ENCODE measurements around the gene DOK6. TPM values are rescaled to one million over a fixed set of nuclear protein-coding genes. Genes with fewer than 3 reads are reported as not detected.

The DOK6 gene
- total RNA-seq, 4 donors from 2014 or later = 0.34 to 10.8 (median 0.52) TPM

DNA sequence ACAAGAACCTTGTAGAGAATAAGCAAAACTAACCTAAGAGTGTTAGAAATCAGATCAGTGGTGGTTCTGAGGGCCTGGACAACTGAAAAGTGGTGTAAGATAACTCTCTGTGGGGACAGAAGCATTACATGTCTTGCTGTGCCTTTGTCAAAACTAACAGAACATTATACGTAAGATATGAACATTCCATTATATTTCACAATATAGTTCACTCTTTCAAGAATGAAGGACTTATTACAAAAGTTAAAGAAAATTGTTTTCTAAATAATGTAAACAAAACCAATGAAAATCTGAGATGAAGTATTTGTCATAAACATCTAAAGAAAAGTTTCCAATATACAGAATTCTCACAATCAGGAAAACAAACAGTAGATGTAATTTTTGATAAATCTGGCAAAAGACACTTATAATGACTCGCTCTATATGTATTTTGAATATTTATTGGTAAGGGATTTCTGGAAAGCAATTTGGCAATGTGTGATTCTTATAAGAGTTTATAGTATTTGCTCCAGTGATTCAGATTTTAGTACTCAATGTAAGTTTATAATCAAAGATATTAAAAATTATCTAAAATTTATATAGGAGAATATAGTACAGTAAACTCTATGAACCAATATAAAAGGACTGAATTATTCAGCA is 288.6 kb downstream of the DOK6 start:
- TF ChIP-seq, protein P1, sequence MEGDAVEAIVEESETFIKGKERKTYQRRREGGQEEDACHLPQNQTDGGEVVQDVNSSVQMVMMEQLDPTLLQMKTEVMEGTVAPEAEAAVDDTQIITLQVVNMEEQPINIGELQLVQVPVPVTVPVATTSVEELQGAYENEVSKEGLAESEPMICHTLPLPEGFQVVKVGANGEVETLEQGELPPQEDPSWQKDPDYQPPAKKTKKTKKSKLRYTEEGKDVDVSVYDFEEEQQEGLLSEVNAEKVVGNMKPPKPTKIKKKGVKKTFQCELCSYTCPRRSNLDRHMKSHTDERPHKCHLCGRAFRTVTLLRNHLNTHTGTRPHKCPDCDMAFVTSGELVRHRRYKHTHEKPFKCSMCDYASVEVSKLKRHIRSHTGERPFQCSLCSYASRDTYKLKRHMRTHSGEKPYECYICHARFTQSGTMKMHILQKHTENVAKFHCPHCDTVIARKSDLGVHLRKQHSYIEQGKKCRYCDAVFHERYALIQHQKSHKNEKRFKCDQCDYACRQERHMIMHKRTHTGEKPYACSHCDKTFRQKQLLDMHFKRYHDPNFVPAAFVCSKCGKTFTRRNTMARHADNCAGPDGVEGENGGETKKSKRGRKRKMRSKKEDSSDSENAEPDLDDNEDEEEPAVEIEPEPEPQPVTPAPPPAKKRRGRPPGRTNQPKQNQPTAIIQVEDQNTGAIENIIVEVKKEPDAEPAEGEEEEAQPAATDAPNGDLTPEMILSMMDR (IDR thresholded peaks at IDR 0.05; ENCODE audit: low read depth) = no peak

DNA sequence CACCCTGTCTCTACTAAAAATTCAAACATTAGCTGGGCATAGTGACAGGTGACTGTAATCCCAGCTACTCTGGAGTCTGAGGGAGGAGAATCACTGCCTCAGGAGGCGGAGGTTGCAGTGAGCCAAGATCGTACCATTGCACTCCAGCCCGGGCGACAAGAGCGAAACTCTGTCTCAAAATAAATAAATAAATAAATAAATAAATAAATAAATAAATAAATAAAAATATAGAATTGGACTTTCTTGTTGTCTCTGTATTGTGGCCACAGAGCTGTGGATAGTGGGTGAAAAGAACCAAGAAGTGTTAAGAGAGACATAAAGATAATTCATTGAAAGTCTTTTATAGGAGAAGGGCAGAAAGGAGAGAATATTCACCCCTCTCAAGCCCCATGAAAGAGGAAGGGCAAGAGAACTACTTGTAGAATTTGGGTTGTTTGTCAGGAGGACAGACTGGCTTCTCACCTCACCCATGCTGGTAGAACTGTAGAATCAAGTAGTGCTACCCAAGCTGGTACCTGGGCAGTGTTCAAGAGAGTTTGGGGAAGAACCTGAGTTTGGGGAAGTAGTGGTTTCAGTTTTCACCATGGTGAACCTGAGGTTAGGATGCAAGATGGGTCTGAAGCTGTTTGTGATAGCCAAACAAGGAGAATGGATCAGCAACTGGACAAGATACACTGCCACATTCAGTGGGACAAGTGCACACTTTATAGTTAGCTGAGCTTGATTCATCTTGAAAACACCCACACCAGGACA is 290.5 kb downstream of the DOK6 start:
- TF ChIP-seq, protein P1 (IDR thresholded peaks at IDR 0.05; ENCODE audit: low read depth) = no peak

DNA sequence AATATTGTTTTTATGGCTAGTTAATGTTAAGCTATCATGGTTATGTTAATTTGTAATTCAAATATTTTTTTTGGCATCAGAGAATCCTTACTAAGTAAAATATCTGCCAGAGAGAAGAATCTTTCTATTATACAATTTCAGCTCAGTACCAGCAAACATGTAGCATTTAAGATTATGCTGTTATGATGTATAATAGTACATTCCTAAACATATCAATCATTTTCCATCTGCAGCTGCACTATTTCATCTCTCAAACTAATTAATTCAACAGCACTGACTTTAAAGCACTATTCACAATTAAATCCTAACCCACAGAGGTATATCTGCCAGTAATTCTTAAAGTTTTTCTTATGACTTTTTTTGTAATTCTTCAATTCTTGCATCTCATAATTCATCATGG is 296.4 kb downstream of the DOK6 start:
- TF ChIP-seq, protein P1 (IDR thresholded peaks at IDR 0.05; ENCODE audit: low read depth) = no peak

DNA sequence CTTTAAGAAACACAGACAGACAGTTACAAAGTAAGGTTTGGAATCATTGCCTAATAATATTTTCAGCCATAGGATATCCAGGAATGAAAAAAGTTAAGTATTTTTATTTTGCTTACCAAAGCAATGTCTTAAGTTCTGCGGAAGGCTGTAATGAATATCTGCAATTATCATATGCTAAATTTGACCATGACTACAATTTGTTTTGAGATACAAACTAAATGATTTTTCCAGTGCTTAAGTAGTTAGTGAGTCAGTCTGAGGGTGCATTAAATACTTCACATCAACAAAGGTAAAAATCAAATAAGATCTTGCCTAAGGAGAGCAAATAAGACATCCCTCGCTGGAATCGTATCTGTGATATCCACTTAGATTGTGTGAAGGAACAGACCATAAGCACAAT is 297.0 kb downstream of the DOK6 start:
- TF ChIP-seq, protein P1 (IDR thresholded peaks at IDR 0.05; ENCODE audit: low read depth) = no peak

DNA sequence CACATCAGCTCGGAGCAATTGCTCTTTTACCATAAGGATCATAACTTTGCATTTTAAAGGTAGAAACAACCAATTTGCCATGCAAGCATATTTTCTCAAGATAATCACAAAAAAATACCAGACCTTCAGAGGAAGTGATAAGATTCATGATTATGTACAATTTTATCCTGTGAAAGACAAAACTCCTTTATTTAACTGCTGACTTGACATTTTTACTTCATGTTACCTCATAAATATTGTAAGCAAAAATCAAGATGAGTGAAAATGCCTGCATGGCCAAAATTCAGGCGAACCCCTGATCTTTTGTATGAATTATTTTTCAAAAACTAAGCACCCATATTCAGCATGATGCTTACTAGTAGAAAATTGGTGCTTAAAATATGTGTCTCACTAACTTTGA is 300.6 kb downstream of the DOK6 start:
- TF ChIP-seq, protein P1 (IDR thresholded peaks at IDR 0.05; ENCODE audit: low read depth) = no peak

DNA sequence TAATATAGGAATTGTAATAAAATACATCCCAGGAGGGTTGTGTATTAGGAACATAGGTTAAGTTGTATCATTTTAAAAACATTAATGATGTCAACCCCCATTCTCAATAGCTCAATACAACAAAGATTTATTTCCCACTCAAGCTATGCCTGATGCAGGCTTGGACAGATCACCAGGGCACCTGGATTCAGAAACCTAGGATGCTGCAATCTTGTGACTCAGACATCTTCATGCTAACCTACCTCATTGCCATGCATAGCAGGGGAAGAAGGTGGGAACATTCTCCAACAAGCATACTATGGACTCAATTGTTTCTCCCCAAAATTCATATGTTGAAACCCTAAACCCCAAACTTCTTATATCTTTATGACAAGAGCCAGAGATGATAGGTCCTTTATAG is 302.8 kb downstream of the DOK6 start:
- TF ChIP-seq, protein P1 (IDR thresholded peaks at IDR 0.05; ENCODE audit: low read depth) = no peak

DNA sequence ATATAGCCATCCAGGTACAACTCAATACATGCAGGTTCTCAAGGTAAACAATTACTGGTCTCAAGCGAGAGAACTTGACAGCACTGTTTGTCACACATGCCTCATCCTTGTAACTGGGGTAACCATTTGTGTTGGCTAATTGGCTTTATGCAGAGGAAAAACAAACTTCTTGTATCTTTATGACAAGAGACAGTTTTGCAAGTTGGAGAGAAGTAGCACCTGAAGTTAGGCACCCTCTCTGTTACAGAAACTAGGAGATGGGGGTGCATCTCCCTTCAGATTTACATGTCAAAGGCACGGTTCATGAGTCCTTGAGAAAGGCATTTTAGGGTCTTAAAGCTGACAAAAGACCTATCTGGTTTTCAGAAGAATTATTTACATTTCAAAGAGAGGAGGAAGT is 305.3 kb downstream of the DOK6 start:
- TF ChIP-seq, protein P1 (IDR thresholded peaks at IDR 0.05; ENCODE audit: low read depth) = no peak
